Progenitor cell of endocrine pancreas (in vitro differentiated cells): Measurements from ENCODE around the gene SORT1. TPM values are rescaled to one million over a fixed set of nuclear protein-coding genes. Genes with fewer than 3 reads are reported as not detected.
A peak's percentile ranks its signal among the peaks of the same experiment; 100 is the strongest.

Experiments
- DNase-seq: peaks from one replicate; pipeline ENCODE4 v3.0.0; 2021; ENCODE audit warnings: low spot score; ENCODE audit not compliant: unreplicated experiment
- H3K27ac Mint-ChIP-seq: 2 replicates; pipeline ENCODE4 v1.8.0; 2021; ENCODE audit warnings: mild to moderate bottlenecking, moderate library complexity, mixed read lengths
- H3K27me3 Mint-ChIP-seq: 2 replicates; pipeline ENCODE4 v1.8.0; 2021; ENCODE audit warnings: mixed read lengths
- H3K36me3 Mint-ChIP-seq: 2 replicates; pipeline ENCODE4 v1.8.0; 2022; ENCODE audit warnings: mixed read lengths; ENCODE audit not compliant: insufficient read depth
- H3K4me1 Mint-ChIP-seq: 2 replicates; pipeline ENCODE4 v1.8.0; 2021; ENCODE audit warnings: low read depth, mixed read lengths
- H3K4me3 Mint-ChIP-seq: 2 replicates; pipeline ENCODE4 v1.8.0; 2021; ENCODE audit warnings: low read depth, mild to moderate bottlenecking, moderate library complexity, mixed read lengths
- H3K9me3 Mint-ChIP-seq: 2 replicates; pipeline ENCODE4 v1.8.0; 2021; ENCODE audit warnings: low read depth, mixed read lengths
- total RNA-seq: library from RNA; stranded (reverse); gene quantifications from 2 replicates; pipeline ENCODE4 v1.2.1, GENCODE V29; 2021
- TF ChIP-seq, protein P1 (sequence below): fragments of 200-600 bp; sonication (generic); IDR thresholded peaks from one replicate; pipeline ENCODE4 v1.5.0; 2021; ENCODE audit warnings: antibody characterized with exemption, mild to moderate bottlenecking; ENCODE audit not compliant: unreplicated experiment

The SORT1 gene
- total RNA-seq, 1 donor from 2014 or later = 110 TPM

DNA sequence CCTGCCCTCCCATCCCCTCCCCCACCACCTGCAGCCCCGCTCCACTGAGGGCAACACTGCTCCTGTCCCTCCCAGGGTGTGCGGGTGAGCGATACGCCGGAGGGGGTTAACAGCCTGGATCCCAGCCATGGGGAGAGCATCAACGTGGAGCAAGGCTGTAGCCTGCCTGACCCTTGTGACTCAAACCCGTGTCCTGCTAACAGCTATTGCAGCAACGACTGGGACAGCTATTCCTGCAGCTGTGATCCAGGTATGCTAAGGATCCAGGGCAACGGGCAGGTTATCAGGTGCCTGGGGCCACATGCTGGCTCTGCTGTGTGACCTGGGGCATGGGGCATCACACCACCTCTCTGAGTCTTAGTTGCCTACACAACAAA is 133.4 kb downstream of the SORT1 start:
- H3K27ac Mint-ChIP-seq = no peak overlapping the region
- H3K27me3 Mint-ChIP-seq = no peaks in the 10 kb centered on the region
- no peak for DNase-seq
- no peaks in the 10 kb centered on the region for H3K9me3 Mint-ChIP-seq
- TF ChIP-seq, protein P1, sequence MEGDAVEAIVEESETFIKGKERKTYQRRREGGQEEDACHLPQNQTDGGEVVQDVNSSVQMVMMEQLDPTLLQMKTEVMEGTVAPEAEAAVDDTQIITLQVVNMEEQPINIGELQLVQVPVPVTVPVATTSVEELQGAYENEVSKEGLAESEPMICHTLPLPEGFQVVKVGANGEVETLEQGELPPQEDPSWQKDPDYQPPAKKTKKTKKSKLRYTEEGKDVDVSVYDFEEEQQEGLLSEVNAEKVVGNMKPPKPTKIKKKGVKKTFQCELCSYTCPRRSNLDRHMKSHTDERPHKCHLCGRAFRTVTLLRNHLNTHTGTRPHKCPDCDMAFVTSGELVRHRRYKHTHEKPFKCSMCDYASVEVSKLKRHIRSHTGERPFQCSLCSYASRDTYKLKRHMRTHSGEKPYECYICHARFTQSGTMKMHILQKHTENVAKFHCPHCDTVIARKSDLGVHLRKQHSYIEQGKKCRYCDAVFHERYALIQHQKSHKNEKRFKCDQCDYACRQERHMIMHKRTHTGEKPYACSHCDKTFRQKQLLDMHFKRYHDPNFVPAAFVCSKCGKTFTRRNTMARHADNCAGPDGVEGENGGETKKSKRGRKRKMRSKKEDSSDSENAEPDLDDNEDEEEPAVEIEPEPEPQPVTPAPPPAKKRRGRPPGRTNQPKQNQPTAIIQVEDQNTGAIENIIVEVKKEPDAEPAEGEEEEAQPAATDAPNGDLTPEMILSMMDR = no peak
- H3K4me3 Mint-ChIP-seq = no peak overlapping the region
- H3K36me3 Mint-ChIP-seq = peaks cover 8% of the 10 kb centered on the region
- H3K4me1 Mint-ChIP-seq = peaks cover 2% of the 10 kb centered on the region

DNA sequence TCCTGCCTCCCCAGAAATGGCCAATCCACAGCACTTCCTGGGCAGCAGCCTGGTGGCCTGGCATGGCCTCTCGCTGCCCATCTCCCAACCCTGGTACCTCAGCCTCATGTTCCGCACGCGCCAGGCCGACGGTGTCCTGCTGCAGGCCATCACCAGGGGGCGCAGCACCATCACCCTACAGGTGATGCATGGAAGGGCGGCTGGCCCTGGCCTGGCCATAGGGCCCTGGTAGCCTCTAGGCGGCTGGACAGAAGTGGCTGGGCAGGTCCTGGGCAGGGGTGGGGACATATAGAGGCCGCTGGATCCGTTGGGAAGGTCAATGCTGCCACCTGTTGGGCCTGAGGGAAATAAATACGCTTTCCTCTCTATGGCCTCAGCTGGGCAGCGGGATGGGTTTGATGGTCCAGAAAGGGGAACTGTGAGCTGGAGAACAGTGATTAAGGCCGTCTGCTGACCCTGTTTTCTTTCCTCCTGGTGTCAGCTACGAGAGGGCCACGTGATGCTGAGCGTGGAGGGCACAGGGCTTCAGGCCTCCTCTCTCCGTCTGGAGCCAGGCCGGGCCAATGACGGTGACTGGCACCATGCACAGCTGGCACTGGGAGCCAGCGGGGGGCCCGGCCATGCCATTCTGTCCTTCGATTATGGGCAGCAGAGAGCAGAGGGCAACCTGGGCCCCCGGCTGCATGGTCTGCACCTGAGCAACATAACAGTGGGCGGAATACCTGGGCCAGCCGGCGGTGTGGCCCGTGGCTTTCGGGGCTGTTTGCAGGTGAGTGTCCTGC is 133.9 kb downstream of the SORT1 start:
- Mint-ChIP-seq H3K27ac (peak overlapping the region; percentile 71), H3K4me3 (no peak overlapping the region), H3K4me1 (peaks cover 2% of the 10 kb centered on the region), H3K36me3 (peaks cover 8% of the 10 kb centered on the region), H3K9me3 (no peaks in the 10 kb centered on the region), H3K27me3 (no peaks in the 10 kb centered on the region)
- peak; percentile 97 for DNase-seq
- TF ChIP-seq, protein P1 = peak; percentile 100

DNA sequence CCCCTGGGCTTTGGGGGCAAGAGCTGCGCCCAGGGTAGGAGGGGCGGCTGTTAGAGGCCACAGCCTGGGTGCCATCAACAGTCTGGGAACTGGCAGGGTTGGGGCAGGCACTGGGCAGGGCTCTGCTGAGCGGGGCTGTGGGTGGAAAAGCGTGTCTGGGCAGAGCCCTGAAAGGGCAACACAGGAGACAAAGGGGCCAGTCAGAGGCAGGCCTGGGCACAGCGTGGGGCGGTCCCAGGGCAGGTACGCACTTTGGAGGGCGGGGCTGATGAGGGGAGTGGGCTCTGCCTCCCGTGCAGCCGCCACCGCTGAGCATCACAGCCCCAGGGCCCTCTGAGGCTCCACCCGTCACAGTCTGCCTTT is 134.5 kb downstream of the SORT1 start:
- no peaks in the 10 kb centered on the region for H3K27me3 Mint-ChIP-seq
- H3K36me3 Mint-ChIP-seq = peaks cover 8% of the 10 kb centered on the region
- TF ChIP-seq, protein P1 = no peak
- H3K9me3 Mint-ChIP-seq = no peaks in the 10 kb centered on the region
- peaks cover 2% of the 10 kb centered on the region for H3K4me1 Mint-ChIP-seq
- H3K4me3 Mint-ChIP-seq = no peak overlapping the region
- H3K27ac Mint-ChIP-seq = peak overlapping the region; percentile 71
- no peak for DNase-seq

DNA sequence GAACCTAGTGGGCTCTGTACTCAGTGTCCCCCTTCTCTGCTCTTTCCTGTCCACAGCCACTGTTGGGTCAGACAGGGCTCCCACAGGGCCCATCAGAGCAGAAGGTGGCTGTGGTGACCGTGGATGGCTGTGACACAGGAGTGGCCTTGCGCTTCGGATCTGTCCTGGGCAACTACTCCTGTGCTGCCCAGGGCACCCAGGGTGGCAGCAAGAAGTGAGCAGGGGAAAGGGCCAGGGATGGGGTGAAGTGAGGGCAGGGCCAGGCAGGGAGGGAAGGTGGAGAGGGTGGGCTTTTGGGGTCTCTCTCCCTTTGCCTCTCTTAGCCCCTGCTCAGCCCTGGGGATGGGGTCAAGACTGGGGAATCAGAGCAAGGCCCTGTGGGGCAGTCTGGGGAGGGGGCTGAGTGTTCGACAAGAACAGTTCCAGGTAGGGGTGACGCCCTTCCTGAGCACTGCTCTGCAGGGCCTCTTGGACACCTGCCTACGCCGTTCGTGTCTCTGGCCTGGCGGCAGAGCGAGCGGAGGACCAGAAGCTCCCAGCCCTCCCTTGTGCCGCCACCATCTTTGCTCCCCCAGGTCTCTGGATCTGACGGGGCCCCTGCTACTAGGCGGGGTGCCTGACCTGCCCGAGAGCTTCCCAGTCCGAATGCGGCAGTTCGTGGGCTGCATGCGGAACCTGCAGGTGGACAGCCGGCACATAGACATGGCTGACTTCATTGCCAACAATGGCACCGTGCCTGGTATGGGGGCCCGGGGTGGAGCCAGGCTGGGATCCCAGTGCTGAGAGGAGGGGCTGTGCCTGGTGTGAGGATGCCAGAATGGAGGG is 135.3 kb downstream of the SORT1 start:
- Mint-ChIP-seq H3K9me3 (no peaks in the 10 kb centered on the region), H3K27ac (no peak overlapping the region), H3K4me1 (peaks cover 2% of the 10 kb centered on the region), H3K4me3 (no peak overlapping the region), H3K27me3 (no peaks in the 10 kb centered on the region), H3K36me3 (peaks cover 5% of the 10 kb centered on the region)
- DNase-seq = no peak
- TF ChIP-seq, protein P1 = no peak

DNA sequence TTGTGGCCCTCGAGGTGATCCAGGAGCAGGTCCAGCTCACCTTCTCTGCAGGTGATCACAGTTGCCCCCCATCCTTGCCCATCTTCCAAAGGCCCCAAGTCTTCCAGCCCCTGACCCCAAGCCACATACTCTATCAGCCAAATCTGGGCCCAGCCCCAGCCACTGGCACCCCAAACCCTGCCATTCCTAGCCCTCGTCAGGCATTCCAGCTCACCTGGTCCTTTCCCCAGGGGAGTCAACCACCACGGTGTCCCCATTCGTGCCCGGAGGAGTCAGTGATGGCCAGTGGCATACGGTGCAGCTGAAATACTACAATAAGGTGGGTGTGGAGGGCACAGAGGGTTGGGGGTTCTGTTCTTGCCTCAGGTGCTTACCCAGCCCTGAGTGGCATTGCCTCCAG is 136.1 kb downstream of the SORT1 start:
- Mint-ChIP-seq H3K36me3 (peaks cover 6% of the 10 kb centered on the region), H3K4me1 (peaks cover 2% of the 10 kb centered on the region), H3K4me3 (no peak overlapping the region), H3K27me3 (no peaks in the 10 kb centered on the region), H3K27ac (no peak overlapping the region), H3K9me3 (no peaks in the 10 kb centered on the region)
- TF ChIP-seq, protein P1 = no peak
- DNase-seq = no peak
